ENCODE measurements around the gene HRK. TPM values are rescaled to one million over a fixed set of nuclear protein-coding genes. Genes with fewer than 3 reads are reported as not detected.
A peak's percentile ranks its signal among the peaks of the same experiment; 100 is the strongest.

The HRK gene
- polyA plus RNA-seq, 3 donors: 0.15 TPM; not detected in 2

DNA sequence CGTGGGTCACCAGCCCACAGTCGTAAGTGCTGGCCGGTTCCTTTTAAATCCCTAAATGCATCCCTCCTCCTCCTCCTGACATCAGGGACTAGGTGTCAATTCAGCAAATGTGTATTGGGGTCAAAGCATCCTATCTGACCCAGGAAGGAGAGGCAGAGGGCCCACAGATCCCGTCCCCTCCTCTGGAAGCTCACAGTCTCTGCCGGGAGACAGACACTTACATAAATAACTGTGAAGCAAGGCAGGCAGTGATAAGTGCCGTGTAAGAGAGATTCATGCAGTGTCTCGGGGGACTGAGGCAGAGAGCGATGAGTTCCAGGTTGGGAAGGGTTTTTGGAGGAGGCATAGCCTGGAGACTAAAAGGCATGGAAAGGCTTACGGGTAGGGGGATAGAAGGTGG is 44.1 kb downstream of the HRK start:
- DNase-seq: no peak
- H3K9ac ChIP-seq (ENCODE audit: insufficient read depth, low read length, poor library complexity, severe bottlenecking): no peak overlapping the region
- H3K4me3 Mint-ChIP-seq: no peak overlapping the region
- no peaks in the 10 kb centered on the region for H4K20me1 ChIP-seq (ENCODE audit: insufficient read depth, low read length)
- 76% methylated on average over 5 of the region's 9 CpGs for WGBS (ENCODE audit: insufficient coverage)
- H3K9me3 ChIP-seq (replicated peaks in 1 of 2; ENCODE audit: control insufficient read depth in 1 of 2, insufficient read depth in 1 of 2, low read length in 2 of 2): no peaks in the 10 kb centered on the region
- no peaks in the 10 kb centered on the region for H3K4me1 Mint-ChIP-seq
- no peaks in the 10 kb centered on the region for H3K4me1 ChIP-seq (ENCODE audit: control insufficient read depth in 1 of 2, insufficient read depth in 2 of 2, low read length in 2 of 2)
- H3K4me3 ChIP-seq (replicated peaks in 1 of 3; ENCODE audit: low read depth in 2 of 3, low read length in 3 of 3): no peak overlapping the region
- TF ChIP-seq, protein P1, sequence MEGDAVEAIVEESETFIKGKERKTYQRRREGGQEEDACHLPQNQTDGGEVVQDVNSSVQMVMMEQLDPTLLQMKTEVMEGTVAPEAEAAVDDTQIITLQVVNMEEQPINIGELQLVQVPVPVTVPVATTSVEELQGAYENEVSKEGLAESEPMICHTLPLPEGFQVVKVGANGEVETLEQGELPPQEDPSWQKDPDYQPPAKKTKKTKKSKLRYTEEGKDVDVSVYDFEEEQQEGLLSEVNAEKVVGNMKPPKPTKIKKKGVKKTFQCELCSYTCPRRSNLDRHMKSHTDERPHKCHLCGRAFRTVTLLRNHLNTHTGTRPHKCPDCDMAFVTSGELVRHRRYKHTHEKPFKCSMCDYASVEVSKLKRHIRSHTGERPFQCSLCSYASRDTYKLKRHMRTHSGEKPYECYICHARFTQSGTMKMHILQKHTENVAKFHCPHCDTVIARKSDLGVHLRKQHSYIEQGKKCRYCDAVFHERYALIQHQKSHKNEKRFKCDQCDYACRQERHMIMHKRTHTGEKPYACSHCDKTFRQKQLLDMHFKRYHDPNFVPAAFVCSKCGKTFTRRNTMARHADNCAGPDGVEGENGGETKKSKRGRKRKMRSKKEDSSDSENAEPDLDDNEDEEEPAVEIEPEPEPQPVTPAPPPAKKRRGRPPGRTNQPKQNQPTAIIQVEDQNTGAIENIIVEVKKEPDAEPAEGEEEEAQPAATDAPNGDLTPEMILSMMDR (IDR thresholded peaks at IDR 0.05): no peak
- intact Hi-C loops (cut with micrococcal nuclease): no loop called here
- H3K79me2 ChIP-seq (ENCODE audit: insufficient read depth, low read length): no peaks in the 10 kb centered on the region
- no peak overlapping the region for H3K27ac Mint-ChIP-seq
- no peak overlapping the region for H3K4me2 ChIP-seq (replicated peaks; ENCODE audit: extremely low read depth, low read length, poor library complexity, severe bottlenecking)
- peaks cover 0 to 3% (median 0%) of the 10 kb centered on the region in 7 donors for H3K9me3 Mint-ChIP-seq
- no peak overlapping the region for H3K27ac ChIP-seq (ENCODE audit: low read depth in 1 of 2, low read length in 2 of 2)
- no peaks in the 10 kb centered on the region for H3K36me3 ChIP-seq (replicated peaks in 1 of 2; ENCODE audit: control insufficient read depth in 1 of 2, insufficient read depth in 2 of 2, low read length in 2 of 2)
- no peaks in the 10 kb centered on the region for H3K36me3 Mint-ChIP-seq
- no peaks in the 10 kb centered on the region for H3K27me3 ChIP-seq (ENCODE audit: control insufficient read depth in 2 of 2, insufficient read depth in 2 of 2, low read length in 2 of 2)
- peaks cover 0 to 1% (median 0%) of the 10 kb centered on the region in 3 donors for H3K27me3 Mint-ChIP-seq (ENCODE audit: low read depth in 3 of 3)
- no peak overlapping the region for H2AFZ ChIP-seq (ENCODE audit: insufficient read depth, low read depth, low read length, poor library complexity, severe bottlenecking)

DNA sequence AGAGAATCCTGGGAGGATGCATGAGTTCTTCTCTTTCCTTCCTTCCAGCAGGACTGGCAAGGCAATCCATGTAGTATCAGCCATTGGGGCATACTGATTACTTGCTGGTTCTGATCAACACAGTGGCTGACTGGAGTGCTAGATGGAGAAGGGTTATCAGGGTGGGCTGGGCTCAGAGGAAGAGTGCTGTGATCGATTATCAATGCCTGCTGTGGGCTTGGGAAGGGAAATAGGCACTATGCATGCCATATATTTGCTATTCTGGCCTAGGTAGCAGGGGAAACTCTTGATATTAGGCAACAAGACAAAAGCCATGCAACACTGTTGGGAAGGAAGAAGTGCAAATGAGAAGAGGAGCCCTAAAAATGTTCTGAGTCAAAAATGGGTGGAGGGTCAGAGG is 45.8 kb downstream of the HRK start:
- no peak overlapping the region for H3K27ac ChIP-seq (ENCODE audit: low read depth in 1 of 2, low read length in 2 of 2)
- H3K4me1 ChIP-seq (ENCODE audit: control insufficient read depth in 1 of 2, insufficient read depth in 2 of 2, low read length in 2 of 2): no peaks in the 10 kb centered on the region
- Mint-ChIP-seq H3K27ac (peak overlapping the region in 1 of 7 donors; percentile 26), H3K36me3 (no peaks in the 10 kb centered on the region), H3K27me3 (ENCODE audit: low read depth in 3 of 3) (peaks cover 0 to 4% (median 0%) of the 10 kb centered on the region in 3 donors), H3K9me3 (peaks cover 0 to 3% (median 0%) of the 10 kb centered on the region in 7 donors), H3K4me3 (no peak overlapping the region), H3K4me1 (no peaks in the 10 kb centered on the region)
- no peak overlapping the region for H3K9ac ChIP-seq (ENCODE audit: insufficient read depth, low read length, poor library complexity, severe bottlenecking)
- no peaks in the 10 kb centered on the region for H3K27me3 ChIP-seq (ENCODE audit: control insufficient read depth in 2 of 2, insufficient read depth in 2 of 2, low read length in 2 of 2)
- H2AFZ ChIP-seq (ENCODE audit: insufficient read depth, low read depth, low read length, poor library complexity, severe bottlenecking): no peak overlapping the region
- intact Hi-C loops (cut with micrococcal nuclease): no loop called here
- H4K20me1 ChIP-seq (ENCODE audit: insufficient read depth, low read length): no peaks in the 10 kb centered on the region
- 90% methylated on average over 1 of the region's 1 CpG for WGBS (ENCODE audit: insufficient coverage)
- no peak overlapping the region for H3K4me2 ChIP-seq (replicated peaks; ENCODE audit: extremely low read depth, low read length, poor library complexity, severe bottlenecking)
- H3K9me3 ChIP-seq (replicated peaks in 1 of 2; ENCODE audit: control insufficient read depth in 1 of 2, insufficient read depth in 1 of 2, low read length in 2 of 2): no peaks in the 10 kb centered on the region
- H3K36me3 ChIP-seq (replicated peaks in 1 of 2; ENCODE audit: control insufficient read depth in 1 of 2, insufficient read depth in 2 of 2, low read length in 2 of 2): no peaks in the 10 kb centered on the region
- no peak for DNase-seq
- H3K79me2 ChIP-seq (ENCODE audit: insufficient read depth, low read length): no peaks in the 10 kb centered on the region
- TF ChIP-seq, protein P1 (IDR thresholded peaks at IDR 0.05): no peak
- no peak overlapping the region for H3K4me3 ChIP-seq (replicated peaks in 1 of 3; ENCODE audit: low read depth in 2 of 3, low read length in 3 of 3)
